ENCODE data around the gene C12orf57.

C12orf57 gene

GRCh38 chr12:6914246-6914946, 29.4 kb upstream of the C12orf57 start, which contains the start of gene ENO2:
Gene ENO2, plus strand, starts transcription at chr12:6914580. Its CDS starts 1,253 bp downstream, at chr12:6915833.
- Mint-ChIP-seq H3K4me3 (peak within 1 kb of the TSS; percentile 95), H3K9me3 (no peaks in the 10 kb centered on the region), H3K27me3 (ENCODE audit: low read depth) (no peaks in the 10 kb centered on the region), H3K36me3 (ENCODE audit: low read depth) (peaks cover 27% of the 10 kb centered on the region), H3K27ac (peak within 1 kb of the TSS; percentile 88), H3K4me1 (ENCODE audit: low read depth) (peaks cover 27% of the 10 kb centered on the region)
- DNase-seq (ENCODE audit: low spot score) = peak; percentile 85

DNA sequence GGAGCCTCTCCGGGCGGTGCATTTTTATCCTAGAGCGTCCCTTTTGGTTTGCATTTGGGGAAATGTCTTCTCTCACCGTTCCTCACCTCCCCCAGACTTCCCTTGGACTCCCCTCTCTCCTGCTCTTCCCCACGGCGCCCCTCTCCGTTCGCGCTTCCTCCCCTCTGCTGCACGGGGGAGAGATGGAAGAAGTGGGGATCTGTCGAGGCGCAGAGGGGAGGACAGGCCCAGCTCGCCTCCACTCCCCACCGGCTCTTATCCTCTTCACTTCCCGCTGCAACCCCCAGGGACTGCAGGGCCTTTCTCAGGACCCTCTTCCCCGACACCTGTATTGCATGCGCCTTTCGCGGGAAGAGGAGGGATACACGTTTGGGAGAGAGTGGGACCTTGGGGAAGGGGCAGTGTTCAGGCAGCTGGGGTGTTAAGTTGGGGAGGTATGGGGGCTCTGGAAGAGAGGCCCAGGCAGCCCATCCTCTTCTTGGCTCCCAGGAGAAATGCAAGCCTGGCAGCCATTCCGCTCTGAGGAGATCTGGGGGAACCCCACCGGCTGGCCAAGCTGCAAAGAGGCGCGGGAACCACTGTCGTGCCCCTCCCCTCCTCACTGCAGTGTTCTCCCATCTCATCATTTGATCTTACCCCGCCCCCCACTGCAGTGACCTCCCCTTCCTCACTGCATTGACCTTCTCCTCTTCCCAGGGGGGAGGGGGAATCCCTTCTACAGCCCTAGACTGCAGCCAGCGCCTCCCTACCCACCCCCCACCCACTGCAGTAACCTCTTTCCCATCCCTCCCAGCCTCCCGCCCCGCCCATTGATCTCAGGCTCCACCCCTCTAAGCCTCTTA, 28.7 kb upstream of the C12orf57 start:
- no peaks in the 10 kb centered on the region for H3K9me3 Mint-ChIP-seq
- H3K27ac Mint-ChIP-seq = peak overlapping the region; percentile 88
- peaks cover 28% of the 10 kb centered on the region for H3K4me1 Mint-ChIP-seq (ENCODE audit: low read depth)
- DNase-seq (ENCODE audit: low spot score) = no peak
- H3K4me3 Mint-ChIP-seq = peak overlapping the region; percentile 95
- H3K27me3 Mint-ChIP-seq (ENCODE audit: low read depth) = no peaks in the 10 kb centered on the region
- H3K36me3 Mint-ChIP-seq (ENCODE audit: low read depth) = peaks cover 34% of the 10 kb centered on the region

- H3K36me3 Mint-ChIP-seq (ENCODE audit: low read depth) = peaks cover 34% of the 10 kb centered on the region
- H3K27me3 Mint-ChIP-seq (ENCODE audit: low read depth) = no peaks in the 10 kb centered on the region
- H3K4me1 Mint-ChIP-seq (ENCODE audit: low read depth) = peaks cover 28% of the 10 kb centered on the region
- peak overlapping the region; percentile 95 for H3K4me3 Mint-ChIP-seq
- peak overlapping the region; percentile 75 for H3K27ac Mint-ChIP-seq
- DNase-seq (ENCODE audit: low spot score) = no peak
- no peaks in the 10 kb centered on the region for H3K9me3 Mint-ChIP-seq
These were observed 28.0 kb upstream of the C12orf57 start for GRCh38 chr12:6915789-6916285.

- H3K36me3 Mint-ChIP-seq (ENCODE audit: low read depth) = peaks cover 41% of the 10 kb centered on the region
- H3K4me1 Mint-ChIP-seq (ENCODE audit: low read depth) = peaks cover 28% of the 10 kb centered on the region
- no peak overlapping the region for H3K27ac Mint-ChIP-seq
- no peaks in the 10 kb centered on the region for H3K27me3 Mint-ChIP-seq (ENCODE audit: low read depth)
- H3K9me3 Mint-ChIP-seq = no peaks in the 10 kb centered on the region
- no peak for DNase-seq (ENCODE audit: low spot score)
- H3K4me3 Mint-ChIP-seq = peak overlapping the region; percentile 95
These were observed 27.2 kb upstream of the C12orf57 start for GRCh38 chr12:6916426-6917200.

DNA sequence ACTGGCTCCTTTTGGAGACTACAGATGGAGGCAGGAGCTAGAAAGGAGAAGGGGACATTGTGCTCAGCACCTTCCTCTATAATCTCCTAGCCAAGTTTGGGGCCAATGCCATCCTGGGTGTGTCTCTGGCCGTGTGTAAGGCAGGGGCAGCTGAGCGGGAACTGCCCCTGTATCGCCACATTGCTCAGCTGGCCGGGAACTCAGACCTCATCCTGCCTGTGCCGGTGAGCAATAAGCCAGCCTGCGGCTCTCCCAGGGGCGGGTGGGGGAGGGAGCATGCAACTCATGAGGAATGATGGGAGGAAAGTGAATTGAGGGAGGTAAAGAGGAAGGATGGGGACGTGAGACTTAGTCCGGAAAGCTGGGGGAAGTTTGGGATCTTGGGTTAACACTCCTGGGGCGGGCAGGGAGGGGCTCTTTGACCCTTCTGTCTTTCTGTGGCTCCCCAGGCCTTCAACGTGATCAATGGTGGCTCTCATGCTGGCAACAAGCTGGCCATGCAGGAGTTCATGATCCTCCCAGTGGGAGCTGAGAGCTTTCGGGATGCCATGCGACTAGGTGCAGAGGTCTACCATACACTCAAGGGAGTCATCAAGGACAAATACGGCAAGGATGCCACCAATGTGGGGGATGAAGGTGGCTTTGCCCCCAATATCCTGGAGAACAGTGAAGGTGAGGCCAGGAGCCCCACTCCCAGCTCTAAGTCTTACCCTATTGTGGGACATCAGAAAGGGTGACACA, 26.2 kb upstream of the C12orf57 start:
- no peak overlapping the region for H3K4me3 Mint-ChIP-seq
- no peaks in the 10 kb centered on the region for H3K27me3 Mint-ChIP-seq (ENCODE audit: low read depth)
- H3K9me3 Mint-ChIP-seq = no peaks in the 10 kb centered on the region
- DNase-seq (ENCODE audit: low spot score) = no peak
- H3K36me3 Mint-ChIP-seq (ENCODE audit: low read depth) = peaks cover 50% of the 10 kb centered on the region
- no peak overlapping the region for H3K27ac Mint-ChIP-seq
- peaks cover 27% of the 10 kb centered on the region for H3K4me1 Mint-ChIP-seq (ENCODE audit: low read depth)

DNA sequence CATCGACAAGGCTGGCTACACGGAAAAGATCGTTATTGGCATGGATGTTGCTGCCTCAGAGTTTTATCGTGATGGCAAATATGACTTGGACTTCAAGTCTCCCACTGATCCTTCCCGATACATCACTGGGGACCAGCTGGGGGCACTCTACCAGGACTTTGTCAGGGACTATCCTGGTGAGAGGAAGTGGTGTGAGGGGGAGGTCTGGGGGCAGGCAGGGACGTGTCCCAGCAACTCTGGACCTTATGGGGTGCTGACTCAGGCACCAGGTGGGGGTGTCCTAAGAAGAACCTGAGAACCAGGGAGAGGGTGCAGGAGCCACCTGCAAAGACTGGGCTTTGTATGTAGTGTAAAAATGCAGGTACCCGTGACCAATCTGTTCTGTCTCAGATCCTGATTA, 24.2 kb upstream of the C12orf57 start:
- DNase-seq (ENCODE audit: low spot score) = no peak
- Mint-ChIP-seq H3K27ac (peak overlapping the region; percentile 9), H3K36me3 (ENCODE audit: low read depth) (peaks cover 57% of the 10 kb centered on the region), H3K27me3 (ENCODE audit: low read depth) (no peaks in the 10 kb centered on the region), H3K4me1 (ENCODE audit: low read depth) (peaks cover 28% of the 10 kb centered on the region), H3K4me3 (no peak overlapping the region), H3K9me3 (no peaks in the 10 kb centered on the region)

DNA sequence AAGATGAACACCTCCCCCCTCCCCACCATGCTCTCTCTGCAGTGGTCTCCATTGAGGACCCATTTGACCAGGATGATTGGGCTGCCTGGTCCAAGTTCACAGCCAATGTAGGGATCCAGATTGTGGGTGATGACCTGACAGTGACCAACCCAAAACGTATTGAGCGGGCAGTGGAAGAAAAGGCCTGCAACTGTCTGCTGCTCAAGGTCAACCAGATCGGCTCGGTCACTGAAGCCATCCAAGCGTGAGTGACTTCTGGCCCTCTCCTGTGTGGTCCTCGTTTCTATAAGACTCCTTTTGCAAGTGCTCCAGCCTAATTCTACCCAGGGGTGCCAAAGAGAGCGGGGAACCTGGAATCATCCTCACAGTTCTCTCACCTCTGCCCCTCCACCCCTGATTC, 22.3 kb upstream of the C12orf57 start:
- H3K4me1 Mint-ChIP-seq (ENCODE audit: low read depth) = peaks cover 25% of the 10 kb centered on the region
- no peaks in the 10 kb centered on the region for H3K27me3 Mint-ChIP-seq (ENCODE audit: low read depth)
- no peak overlapping the region for H3K27ac Mint-ChIP-seq
- peaks cover 47% of the 10 kb centered on the region for H3K36me3 Mint-ChIP-seq (ENCODE audit: low read depth)
- H3K9me3 Mint-ChIP-seq = no peaks in the 10 kb centered on the region
- H3K4me3 Mint-ChIP-seq = no peak overlapping the region
- DNase-seq (ENCODE audit: low spot score) = no peak

GRCh38 chr12:6921996-6922946, 21.6 kb upstream of the C12orf57 start:
- DNase-seq (ENCODE audit: low spot score) = no peak
- Mint-ChIP-seq H3K4me3 (no peak overlapping the region), H3K4me1 (ENCODE audit: low read depth) (peaks cover 25% of the 10 kb centered on the region), H3K36me3 (ENCODE audit: low read depth) (peaks cover 41% of the 10 kb centered on the region), H3K27ac (peak overlapping the region; percentile 31), H3K9me3 (no peaks in the 10 kb centered on the region), H3K27me3 (ENCODE audit: low read depth) (no peaks in the 10 kb centered on the region)

- H3K9me3 Mint-ChIP-seq = no peaks in the 10 kb centered on the region
- peak overlapping the region; percentile 52 for H3K27ac Mint-ChIP-seq
- DNase-seq (ENCODE audit: low spot score) = no peak
- no peak overlapping the region for H3K4me3 Mint-ChIP-seq
- H3K27me3 Mint-ChIP-seq (ENCODE audit: low read depth) = no peaks in the 10 kb centered on the region
- H3K36me3 Mint-ChIP-seq (ENCODE audit: low read depth) = peaks cover 35% of the 10 kb centered on the region
- H3K4me1 Mint-ChIP-seq (ENCODE audit: low read depth) = peaks cover 25% of the 10 kb centered on the region
These were observed 20.7 kb upstream of the C12orf57 start for GRCh38 chr12:6923003-6923732.

DNA sequence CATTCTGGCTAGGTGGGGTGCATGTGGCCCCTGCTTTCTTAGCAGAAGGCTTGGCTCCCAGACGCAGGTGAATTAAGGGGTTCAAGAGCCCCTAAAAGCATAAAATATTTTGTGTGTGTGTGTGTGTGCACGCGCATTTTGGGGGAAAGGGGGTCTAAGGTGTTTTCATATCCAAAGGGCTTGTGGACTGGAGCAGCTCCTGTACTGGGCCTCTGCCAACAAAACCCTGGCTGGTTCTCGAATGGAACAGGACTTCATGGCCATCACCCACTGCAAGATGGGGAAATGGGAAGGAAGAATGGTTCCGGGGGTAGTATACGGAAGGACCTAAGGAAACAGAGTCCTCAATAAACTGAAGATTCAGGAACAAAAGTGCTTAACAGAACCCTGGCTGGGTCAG, 20.0 kb upstream of the C12orf57 start:
- Mint-ChIP-seq H3K27ac (peak overlapping the region; percentile 52), H3K4me3 (no peak overlapping the region), H3K4me1 (ENCODE audit: low read depth) (peaks cover 29% of the 10 kb centered on the region)

GRCh38 chr12:6925239-6925539, 18.6 kb upstream of the C12orf57 start:
- no peaks in the 10 kb centered on the region for H3K9me3 Mint-ChIP-seq
- H3K4me3 Mint-ChIP-seq = no peak overlapping the region
- no peaks in the 10 kb centered on the region for H3K27me3 Mint-ChIP-seq (ENCODE audit: low read depth)
- peaks cover 25% of the 10 kb centered on the region for H3K36me3 Mint-ChIP-seq (ENCODE audit: low read depth)
- H3K4me1 Mint-ChIP-seq (ENCODE audit: low read depth) = peaks cover 35% of the 10 kb centered on the region
- DNase-seq (ENCODE audit: low spot score) = no peak
- no peak overlapping the region for H3K27ac Mint-ChIP-seq

More for the DNA sequence above, 20.0 kb upstream of the C12orf57 start:
- H3K9me3 Mint-ChIP-seq = no peaks in the 10 kb centered on the region
- no peaks in the 10 kb centered on the region for H3K27me3 Mint-ChIP-seq (ENCODE audit: low read depth)
- DNase-seq (ENCODE audit: low spot score) = no peak
- H3K36me3 Mint-ChIP-seq (ENCODE audit: low read depth) = peaks cover 38% of the 10 kb centered on the region
